Right hindlimb (tissue), 1 donor: ENCODE results near the gene PLA2G2A.
"Not testable (repeated sequence)": the region's sequence is repeated elsewhere in the genome, so short reads cannot be mapped to it uniquely, and the experiment has no call there.

ENCODE experiments used
- DNase-seq: peaks from one replicate; pipeline ENCODE4 v3.0.0-alpha.2; 2018

PLA2G2A gene

GRCh38 chr1:19971664-19972063, 7.8 kb downstream of the PLA2G2A start:
- no peak for DNase-seq

GRCh38 chr1:19969898-19970660, 9.3 kb downstream of the PLA2G2A start:
- DNase-seq, result no peak

- no peak for DNase-seq
Observed at GRCh38 chr1:19967808-19968207, 11.6 kb downstream of the PLA2G2A start.

- DNase-seq, result no peak
Observed at GRCh38 chr1:19964542-19964941, 14.9 kb downstream of the PLA2G2A start.

- no peak for DNase-seq
Observed at GRCh38 chr1:19963636-19964035, 15.8 kb downstream of the PLA2G2A start.

DNA sequence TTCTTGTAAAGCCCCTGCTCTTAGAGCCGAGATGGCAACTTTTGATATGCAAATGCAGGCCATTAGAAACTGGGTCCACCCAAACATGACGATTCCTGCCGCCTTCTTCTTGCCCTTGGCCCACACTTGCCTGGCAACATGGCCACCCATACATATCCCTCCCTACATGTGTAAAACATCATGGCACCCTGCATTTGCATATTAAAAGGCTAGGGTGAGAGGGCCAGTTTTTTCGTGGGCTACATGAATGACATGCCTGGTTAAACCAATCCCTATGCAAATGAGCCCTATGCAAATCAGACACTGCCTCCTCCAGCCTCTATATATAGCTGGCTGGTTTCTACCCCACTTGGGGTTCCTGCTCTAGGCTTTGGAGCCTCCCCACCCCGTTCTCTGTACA, 18.8 kb downstream of the PLA2G2A start:
- no peak for DNase-seq

GRCh38 chr1:19957779-19958178, 21.6 kb downstream of the PLA2G2A start:
- DNase-seq, result no peak

GRCh38 chr1:19955534-19956170, 23.8 kb downstream of the PLA2G2A start:
- no peak for DNase-seq

GRCh38 chr1:19954059-19954458, 25.4 kb downstream of the PLA2G2A start:
- DNase-seq, result no peak

- no peak for DNase-seq
Observed at GRCh38 chr1:19949016-19949415, 30.4 kb downstream of the PLA2G2A start.

DNA sequence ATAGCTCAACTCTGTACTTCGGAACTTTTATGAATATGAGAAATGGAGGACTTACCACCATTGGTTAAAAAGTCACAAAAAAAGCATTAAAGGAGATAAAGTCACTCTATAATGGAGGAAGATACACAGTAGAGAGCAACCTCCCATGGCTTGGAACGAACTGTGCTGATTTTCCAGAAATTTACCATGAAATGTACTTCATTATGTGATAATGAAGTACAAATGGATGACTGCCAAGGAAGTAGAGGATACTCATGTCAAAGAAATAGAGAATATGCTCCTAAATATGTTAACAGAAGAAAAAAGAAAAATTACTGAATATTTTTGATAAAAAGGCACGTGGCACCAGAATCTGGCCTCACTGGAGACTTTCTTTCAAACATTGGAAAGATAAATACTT, 32.4 kb downstream of the PLA2G2A start:
- DNase-seq, result no peak

GRCh38 chr1:19946331-19946751, 33.1 kb downstream of the PLA2G2A start:
- no peak for DNase-seq

DNA sequence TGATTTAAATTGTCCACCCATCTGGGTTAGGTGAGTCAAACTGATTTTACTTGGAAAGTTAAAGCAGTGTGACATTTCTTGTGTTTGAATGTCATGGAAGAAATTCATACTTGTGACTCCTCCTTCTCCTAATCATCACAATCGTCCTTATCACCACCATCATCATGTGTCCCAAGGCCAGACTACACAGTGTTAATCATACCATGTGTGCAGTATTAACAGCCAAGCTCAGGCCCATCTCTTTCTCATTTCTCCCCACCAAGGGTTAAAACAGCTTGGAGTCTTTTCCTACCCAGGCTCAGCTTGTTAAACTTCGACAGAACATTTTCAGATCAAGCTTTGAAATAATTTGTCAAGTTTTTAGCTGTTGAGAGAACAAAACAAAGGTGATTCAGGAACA, 33.5 kb downstream of the PLA2G2A start:
- DNase-seq, result no peak

DNA sequence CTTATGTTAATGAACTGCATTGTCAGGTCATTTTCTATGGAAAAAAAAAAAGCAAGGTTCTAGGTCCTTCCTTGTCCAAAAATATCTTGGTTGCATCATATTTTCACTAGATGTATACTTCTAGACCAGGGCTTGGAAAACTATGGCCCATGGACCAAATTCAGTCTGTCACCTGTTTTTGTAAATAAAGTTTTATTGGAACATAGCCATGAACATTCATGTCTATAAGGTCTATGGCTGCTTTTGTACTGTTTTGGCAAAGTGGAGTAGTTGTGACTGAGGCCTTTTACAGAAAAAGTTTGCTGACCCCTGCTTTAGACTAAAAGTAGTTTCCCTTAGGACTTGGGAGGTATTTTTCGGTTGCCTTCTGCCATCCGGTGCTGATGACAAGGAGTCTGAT, 36.8 kb downstream of the PLA2G2A start:
- no peak for DNase-seq

DNA sequence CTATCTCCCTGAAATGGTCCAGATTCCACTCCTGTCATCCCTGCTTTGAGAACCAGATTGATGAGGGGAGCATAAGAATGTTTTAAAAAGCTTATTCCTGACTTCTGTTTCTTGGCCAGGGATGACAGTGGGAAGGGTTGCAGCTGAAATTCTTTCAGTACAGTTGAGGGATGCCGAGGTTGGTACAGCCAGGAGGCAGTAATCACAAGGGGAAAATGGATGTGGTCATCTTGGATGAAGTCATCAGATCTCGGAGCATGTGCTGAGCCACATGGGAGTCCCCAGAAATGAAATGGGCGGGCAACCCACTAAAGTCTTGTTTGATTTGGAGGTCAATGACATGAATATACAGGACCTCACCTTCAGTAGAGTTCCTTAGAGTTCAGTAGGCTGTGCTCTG, 37.3 kb downstream of the PLA2G2A start:
- no peak for DNase-seq

DNA sequence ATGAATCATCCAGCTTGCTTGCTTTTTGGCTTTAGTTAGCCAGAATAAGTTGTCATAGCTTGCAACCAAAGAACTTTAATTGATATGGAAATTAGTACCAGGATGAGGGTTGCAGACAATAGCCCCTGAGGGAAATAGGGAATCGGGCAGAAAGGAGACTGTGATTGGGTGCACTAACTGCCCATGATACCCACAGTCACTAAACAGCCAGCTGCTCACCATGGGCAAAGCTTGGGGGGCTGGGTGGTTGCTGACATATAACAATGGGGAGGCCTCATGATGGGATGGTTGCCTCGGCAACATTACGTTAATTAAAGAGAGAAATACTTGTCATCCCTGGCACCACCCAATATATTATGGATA, 38.2 kb downstream of the PLA2G2A start:
- DNase-seq, result no peak

DNA sequence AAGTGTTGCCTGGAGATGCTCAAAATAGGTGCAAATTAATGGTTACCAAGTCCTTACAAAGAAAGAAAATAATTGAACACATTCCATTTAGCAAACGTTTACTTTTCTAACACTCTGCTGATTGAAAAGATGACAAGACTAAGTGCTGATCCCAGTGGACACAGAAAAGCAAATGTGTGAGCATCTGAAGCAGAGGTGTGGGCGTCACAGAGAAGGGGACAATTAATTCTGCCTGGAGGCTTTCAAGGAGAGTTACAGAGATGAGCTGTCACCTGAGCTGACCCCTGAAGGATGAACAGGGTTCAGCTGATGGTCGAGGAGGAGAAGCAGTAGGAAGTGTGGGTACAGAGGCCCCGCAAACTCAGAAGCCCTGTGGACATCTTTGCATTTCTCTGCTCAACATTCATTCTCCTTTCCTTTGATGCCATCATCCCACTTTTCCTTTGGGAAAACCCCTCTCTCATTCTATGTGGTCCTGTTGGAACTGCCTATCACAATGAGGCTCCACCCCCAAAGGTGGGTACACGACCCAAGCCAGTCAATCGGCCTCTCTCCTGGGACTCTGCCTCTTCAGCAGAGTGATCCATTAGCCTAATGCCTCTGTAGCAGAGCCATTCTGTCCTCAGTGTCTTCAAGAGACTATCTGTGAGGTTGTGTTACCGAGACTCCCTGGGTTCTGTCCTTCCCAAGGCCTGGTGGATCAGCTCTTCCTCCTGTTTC, 38.8 kb downstream of the PLA2G2A start:
- no peak for DNase-seq

DNA sequence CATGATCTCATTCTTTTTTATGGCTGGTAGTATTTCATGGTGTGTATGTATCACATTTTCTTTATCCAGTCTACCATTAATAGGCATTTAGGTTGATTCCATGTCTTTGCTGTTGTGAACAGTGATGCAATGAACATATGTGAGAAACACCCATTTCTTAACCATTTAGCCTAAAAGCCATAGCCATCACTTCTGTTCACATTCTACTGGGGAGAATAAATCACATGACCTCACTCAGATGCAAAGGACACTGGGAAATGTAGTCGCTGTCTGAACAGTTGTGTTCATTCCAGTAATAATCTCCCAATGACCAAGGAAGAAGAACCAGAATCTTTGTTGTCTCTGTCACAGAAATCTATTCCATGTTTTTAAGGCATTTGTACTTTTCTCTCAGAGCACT, 40.9 kb downstream of the PLA2G2A start:
- no peak for DNase-seq

DNA sequence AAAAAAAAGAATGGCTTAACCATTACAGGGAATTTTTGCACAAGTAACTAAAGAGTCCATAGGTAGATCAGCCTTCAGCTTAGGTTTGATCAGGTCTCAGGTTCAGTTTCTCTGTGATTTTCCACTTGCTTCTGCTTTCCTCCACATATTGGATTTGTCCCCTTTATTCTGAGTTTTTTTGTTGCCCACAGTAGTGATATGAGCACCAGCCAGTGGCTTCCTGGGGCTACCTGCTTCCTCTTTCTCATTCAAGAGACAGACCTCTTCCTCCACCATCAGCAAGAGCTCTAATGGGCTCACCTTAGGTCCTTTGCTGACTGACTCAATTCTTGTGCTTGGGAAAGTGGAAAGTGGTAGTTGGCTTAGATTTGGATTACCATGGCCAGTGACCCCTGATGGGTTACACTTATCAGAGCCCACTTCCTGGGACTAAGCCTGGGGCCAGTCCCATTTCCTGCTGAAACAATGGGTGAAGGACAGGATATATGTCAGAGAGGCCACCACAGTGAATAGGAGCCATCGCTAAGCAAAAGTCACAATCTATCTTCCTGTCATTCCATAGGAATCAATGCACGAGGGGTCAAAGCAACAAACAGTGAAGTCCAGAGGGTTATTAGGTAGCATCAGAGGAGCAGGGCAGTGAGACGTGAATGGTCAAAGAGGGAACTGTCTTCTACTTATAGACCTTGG, 43.2 kb downstream of the PLA2G2A start:
- DNase-seq, result no peak

DNA sequence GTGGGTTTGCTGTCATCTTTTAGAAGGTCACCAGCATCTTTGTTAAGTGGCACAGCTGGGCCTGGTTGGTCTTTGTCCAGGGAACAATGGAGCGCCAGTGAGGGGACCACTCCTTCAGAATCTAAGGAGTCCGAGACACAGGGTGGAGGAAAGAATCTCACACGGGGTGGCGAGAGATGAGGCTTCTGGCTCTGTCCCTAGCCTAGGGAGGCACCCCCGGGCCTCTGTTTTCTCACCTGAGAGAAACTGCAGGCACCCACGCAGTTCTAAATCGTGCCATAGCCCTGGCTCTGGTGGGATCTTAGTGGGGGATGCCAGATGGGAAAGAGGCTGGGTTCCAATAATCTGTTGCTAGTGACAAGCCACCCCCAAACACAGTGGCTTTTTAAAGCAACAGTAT, 45.1 kb downstream of the PLA2G2A start:
- no peak for DNase-seq

DNA sequence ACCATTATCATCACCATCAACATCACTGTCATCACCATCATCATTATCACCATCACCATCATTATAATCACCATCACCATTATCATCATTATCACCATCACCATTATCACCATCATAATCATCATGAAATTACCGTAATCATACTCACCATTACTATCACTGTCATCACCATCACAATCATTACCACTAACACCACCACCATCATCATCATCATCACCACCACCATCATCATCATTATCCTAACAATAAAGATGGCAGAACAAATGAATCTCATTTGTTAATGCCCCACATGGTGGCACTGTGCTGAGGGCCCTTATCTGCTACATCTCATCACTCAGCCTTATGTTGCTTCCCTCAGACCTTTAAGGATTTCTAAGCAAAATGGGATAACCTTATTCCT, 46.6 kb downstream of the PLA2G2A start:
- DNase-seq, result no peak

GRCh38 chr1:19927130-19927421, 52.3 kb downstream of the PLA2G2A start:
- not testable (repeated sequence) for DNase-seq

DNA sequence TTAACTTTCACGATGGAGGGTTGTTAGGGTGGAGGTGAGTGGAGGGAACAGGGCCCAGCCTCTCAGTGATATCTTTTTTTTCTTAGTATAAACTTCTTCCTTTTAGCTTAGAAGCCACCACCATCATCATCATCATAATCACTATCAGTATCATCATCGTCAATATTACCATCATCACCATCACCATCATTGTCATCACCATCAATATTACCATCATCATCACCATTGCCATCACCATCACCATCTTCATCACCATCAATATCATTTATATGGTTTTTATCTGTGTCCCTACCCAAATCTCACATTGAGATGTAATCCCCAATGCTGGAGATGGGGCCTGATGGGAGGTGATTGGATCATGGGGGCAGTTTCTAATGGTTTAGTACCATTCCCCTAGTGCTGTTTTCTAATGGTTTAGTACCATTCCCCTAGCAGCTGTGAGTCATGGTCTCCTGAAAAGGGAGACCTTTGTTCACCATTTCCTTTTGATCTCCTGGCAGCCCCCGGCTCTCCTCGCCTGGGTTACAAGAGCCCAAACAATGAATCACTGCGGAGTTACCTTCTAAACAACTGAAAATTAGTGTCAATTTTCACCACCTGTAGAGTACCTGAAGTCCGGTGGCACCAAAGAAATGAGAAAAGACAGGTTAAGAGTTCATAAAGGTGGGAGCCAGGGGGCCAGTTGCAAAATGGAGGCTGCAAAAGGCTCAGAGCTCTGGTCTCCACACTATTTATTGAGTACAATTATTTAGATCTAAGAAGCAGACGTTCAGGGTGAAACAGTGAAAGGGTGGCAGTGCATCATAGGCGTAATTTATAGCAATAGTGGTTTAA, 52.9 kb downstream of the PLA2G2A start:
- no peak for DNase-seq
